Measurements from ENCODE around the gene DRGX.

The DRGX gene

DNA sequence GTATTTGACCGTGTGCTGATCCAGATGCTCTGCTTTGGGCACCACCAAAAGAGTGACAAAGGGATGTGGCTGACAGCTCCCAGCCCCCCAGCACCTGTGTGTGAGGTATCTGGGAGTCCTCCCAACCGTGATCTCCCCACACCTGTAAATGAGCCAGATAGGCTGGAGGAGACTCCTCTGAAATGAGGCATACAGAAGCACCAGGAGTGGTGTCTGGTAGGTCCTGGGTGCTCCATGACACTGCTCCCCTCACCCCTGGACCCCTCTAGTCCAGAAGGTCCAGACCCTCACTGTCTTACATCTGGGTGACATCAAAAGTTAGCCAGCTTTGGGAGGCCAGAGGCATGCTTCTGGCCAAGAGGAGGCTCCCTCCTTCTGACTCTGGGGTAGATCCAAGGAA lies 20.0 kb upstream of the DRGX start:
- TF ChIP-seq POLR2A (IDR thresholded peaks at IDR 0.05; ENCODE audit: low read length) (no peak), GATA1 (IDR thresholded peaks at IDR 0.05; ENCODE audit: low read depth, low read length) (no peak)
- DNase-seq, result no peak

DNA sequence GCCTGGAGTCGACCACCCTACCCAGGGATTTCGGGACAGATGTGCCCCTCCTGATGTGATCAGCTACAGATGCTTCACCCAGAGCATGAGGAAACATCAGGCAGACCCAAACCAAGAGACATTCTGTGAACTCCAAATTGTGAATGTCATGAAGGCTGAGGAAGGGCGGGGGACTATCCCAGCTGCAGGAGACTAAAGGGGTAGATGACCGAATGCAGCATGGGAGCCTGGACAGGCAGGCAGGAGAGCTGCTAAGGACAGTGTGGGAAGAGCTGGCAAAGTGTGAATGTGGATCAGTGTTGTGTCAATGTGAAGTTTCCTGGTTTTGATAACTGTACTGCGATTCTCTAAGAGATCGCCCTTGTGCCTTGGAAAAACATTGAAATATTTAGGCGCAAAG lies 19.2 kb upstream of the DRGX start:
- no peak for TF ChIP-seq POLR2A (IDR thresholded peaks at IDR 0.05; ENCODE audit: low read length)
- TF ChIP-seq GATA1 (IDR thresholded peaks at IDR 0.05; ENCODE audit: low read depth, low read length), result no peak
- no peak for DNase-seq

DNA sequence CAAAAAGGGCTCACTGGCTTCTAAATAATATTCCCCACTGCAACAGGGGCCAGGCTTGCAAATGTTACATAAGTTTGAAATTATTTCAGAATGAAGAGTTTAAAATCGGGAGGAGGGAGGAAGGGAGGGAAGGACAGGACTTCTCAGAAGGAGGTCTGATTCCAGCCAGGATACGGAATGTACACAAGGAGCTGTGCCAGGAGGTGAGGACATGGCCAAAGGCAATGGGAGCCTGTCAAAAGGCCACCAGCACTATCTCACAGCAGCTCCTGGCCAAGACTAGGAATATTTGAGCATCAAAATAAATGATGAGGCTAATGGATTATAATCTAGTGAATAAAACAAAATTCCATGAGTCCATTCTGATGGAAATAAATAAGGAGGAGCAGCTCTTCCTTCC lies 18.6 kb upstream of the DRGX start:
- no peak for DNase-seq
- TF ChIP-seq GATA1 (IDR thresholded peaks at IDR 0.05; ENCODE audit: low read depth, low read length), result no peak
- no peak for TF ChIP-seq POLR2A (IDR thresholded peaks at IDR 0.05; ENCODE audit: low read length)

DNA sequence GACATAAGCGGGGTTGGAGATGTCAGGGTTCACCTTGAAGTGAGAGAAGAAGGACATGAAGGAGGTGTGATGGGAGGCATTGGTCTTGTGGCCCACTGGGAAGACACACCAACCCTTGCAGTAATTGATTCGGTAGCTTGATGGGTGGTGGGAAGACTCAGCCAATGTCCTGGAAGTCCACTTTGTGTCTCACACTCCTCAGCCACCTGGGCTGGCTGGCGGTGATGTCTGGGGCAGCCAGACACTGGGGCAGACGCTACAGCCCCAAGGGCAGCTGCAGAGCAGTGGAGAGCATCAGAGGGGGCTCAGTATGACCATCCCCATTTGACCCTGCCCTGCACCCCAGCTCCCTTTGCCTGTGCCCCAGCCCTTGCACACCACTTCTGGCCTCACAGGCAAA lies 16.7 kb upstream of the DRGX start:
- DNase-seq, result no peak
- TF ChIP-seq GATA1 (IDR thresholded peaks at IDR 0.05; ENCODE audit: low read depth, low read length), result no peak
- no peak for TF ChIP-seq POLR2A (IDR thresholded peaks at IDR 0.05; ENCODE audit: low read length)

DNA sequence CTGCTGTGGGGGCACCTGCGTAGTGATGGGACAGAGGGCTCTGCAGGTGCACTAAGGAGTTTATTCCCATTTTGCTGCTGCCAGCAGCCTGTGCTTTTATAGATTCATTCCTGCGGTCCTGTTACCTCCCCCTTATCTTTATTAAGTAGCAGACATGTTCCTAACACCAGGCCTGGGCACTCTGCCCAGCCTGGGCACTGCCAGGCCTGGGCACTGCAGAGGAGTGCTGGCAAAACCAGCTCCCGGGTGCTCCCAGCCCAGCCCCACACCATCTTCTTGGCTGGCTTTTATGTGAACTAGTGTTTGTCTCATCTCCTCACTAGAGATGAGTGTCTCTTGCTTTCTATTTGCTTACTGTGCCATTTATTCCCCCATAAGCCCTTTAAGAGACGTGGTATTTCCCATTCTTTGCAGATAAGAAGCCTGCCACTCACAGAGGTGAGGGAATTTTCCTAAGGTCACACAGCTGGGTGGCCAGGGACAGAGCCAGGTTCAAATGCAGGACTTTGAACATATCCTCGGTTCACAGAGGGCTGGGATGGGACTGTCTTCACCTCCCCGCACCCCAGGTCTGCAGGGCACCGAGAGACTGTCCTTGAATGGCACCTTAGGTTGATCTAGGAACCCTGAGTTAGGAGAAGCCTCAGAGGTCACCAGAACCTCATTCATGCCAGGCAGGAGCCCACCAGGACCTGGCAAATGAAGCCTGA lies 14.6 kb upstream of the DRGX start:
- no peak for TF ChIP-seq GATA1 (IDR thresholded peaks at IDR 0.05; ENCODE audit: low read depth, low read length)

DNA sequence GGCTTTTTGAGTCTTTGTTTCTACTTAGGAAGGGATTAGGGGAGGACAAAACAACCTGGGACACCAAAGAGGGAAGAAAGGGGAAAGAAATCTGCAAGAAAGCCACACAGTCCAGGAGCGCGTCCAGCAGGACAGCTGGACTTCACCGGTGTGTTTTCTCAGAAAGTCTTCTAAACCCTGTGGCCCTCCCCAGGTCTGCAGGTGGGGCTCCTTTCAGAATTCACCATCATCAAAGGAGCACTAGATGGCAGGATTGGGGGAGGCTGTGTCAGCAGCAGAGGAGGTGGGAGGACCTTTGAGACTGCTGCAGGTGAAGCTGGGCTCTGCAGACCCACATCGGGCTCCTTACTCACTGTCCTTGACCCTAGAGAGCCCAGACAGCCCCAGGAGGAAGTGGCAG lies 13.9 kb upstream of the DRGX start:
- no peak for DNase-seq
- TF ChIP-seq POLR2A (IDR thresholded peaks at IDR 0.05; ENCODE audit: low read length), result no peak
- TF ChIP-seq GATA1 (IDR thresholded peaks at IDR 0.05; ENCODE audit: low read depth, low read length), result no peak

More for the DNA sequence above, 14.6 kb upstream of the DRGX start:
- no peak for DNase-seq

DNA sequence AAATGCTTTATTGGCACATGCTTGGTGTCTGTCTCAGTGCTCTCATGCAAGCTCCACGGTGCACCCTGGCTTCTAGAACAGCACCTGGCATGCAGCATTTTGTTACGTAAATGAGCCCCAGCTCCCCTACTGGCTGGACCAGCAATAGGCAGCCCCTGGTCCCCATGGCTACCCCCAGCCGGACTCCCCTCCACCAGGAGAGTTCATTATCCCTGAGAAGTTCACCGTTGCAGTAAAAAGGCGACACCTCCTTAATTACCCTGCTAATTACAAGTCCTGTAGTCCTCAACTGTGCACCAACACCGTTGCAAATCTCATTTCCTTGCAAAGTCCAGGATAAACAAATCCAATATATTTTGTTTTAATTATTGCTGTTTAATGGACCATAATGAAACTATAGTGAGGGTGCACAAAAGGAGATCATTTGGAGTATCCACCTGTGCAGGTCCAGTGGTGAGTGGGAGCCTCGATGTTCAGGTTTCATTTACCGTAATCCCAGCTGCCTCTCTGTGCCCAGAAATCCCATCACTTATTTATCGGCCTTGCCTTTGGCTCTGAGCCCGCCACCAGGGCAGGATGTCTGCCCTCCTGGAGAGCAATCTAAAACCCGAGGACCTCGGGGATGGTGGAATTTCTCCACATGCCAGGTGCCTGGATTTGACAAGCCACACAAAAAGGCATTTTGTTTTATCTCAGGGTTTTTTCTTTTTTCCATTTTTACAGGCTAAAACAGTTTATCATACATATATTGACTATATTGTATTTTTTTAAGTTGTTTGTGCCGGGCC lies 12.8 kb upstream of the DRGX start:
- TF ChIP-seq POLR2A (IDR thresholded peaks at IDR 0.05; ENCODE audit: low read length) (no peak), GATA1 (IDR thresholded peaks at IDR 0.05; ENCODE audit: low read depth, low read length) (no peak)
- DNase-seq, result peak; percentile 4 to 12

DNA sequence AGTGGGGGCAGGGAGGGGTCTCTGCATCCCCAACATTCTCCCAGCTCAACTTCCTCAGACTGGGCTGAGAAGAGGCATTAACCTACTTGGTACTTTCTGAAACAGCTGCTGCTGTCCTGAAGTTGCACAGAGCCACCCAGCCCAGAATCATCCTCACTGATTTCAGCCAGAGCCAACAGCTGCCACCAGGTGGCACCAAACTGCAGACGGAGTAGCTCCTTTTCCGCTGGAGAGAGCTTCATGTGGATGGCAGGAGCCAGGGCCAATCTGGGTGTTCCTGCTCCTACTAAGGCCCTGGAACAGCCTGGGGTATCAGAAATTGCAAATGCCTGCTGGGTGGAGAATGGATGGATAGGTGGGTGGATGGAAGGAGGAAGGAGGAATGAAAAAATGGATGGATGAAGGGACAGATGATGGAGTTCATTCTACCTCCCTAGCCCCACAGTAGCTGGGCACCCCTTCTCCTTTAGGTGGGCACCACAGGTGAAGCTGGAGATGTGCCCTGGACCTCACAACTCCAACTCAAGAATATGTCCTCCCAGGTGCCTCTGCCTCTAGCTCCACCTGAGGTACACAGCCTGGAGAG lies 11.8 kb upstream of the DRGX start:
- no peak for TF ChIP-seq GATA1 (IDR thresholded peaks at IDR 0.05; ENCODE audit: low read depth, low read length)
- no peak for TF ChIP-seq POLR2A (IDR thresholded peaks at IDR 0.05; ENCODE audit: low read length)
- peak; percentile 57 to 74 for DNase-seq

DNA sequence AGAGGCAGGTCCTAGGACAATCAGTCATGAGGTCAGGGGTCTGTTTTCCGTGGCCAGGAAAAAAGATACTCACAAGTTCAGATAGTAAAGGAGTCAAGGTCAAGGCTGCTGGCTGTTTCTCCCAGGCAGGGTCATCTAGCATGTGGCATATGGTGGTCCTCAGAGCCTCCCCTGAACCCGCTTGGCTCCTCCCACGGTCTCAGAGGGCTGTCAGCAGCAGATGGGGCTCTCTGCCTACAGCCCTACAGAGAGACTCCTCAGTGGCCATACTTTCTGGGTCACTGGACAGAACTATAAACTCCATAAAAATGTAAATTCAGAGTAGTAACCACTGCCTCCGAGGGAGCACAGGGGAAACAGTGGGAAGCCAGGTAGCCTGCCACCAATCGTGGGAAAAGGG lies 11.3 kb upstream of the DRGX start:
- DNase-seq, result no peak
- TF ChIP-seq POLR2A (IDR thresholded peaks at IDR 0.05; ENCODE audit: low read length), result no peak
- TF ChIP-seq GATA1 (IDR thresholded peaks at IDR 0.05; ENCODE audit: low read depth, low read length), result no peak

DNA sequence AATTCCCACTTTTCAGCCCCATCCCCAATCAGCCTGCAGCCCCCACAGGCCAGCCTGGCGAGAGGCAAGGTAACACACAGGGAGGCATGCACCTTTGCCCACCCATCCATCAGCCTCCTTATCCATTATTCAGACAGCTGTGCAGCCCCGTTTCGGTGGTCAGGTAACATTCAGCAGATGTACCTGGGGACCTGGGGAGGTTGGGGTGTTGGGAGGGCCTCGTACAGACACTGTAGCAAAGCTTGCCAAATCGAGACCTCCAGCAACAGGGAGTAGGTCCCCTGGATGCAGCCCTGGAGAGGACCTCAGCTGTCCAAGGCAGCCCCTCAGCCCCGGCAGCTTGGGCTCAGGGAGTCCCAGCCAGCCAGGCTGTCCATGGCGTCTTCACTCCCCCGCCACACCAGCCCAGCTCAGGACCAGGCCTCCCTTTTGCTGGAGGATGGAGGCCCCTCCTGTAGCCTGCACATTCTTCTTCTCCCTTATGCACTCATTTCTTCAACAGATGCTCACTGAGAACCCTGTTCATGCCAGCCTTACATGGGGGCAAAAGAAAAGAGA lies 8.5 kb upstream of the DRGX start:
- no peak for TF ChIP-seq POLR2A (IDR thresholded peaks at IDR 0.05; ENCODE audit: low read length)
- no peak for TF ChIP-seq GATA1 (IDR thresholded peaks at IDR 0.05; ENCODE audit: low read depth, low read length)
- no peak for DNase-seq

DNA sequence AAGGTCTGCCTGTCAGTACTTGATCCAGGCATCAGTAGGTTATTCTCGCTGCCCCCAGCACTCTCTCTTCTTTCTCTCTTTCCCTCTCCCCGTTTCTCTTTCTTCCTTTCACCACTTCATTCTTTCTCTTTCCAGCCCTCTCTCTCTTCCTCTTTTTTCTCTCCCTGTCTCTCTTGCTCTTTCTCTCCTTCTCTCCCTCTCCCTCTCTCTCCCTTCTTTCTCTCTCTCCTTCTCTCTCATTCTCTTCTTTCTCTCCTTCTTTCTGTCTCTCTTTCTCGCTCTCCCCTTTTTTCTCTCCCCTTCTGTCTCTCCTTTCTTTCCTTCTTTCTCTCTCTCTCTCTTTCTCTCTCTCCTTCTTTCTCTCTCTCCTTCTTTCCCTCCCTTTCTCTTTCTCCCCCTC lies 7.5 kb upstream of the DRGX start:
- DNase-seq, result no peak
- TF ChIP-seq POLR2A (IDR thresholded peaks at IDR 0.05; ENCODE audit: low read length), result no peak

DNA sequence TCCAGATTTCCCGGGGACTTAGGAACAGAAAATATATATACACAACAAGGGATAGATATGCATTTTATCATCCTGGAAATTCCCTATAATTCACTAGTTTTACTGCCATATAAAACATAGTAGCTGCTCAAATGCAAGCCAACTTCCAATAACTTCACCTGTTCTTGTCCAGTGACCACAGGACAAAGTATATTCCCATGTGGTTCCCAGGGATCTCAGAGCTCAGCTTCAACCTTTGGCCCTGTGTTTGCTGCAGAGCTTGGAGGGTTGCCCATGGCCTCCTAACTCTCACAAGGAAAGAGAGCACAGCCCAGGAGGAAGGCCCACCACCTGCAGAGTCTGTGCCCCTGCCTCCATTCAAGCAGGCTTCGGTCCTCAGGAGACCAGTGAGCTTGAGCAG lies 4.5 kb upstream of the DRGX start:
- no peak for DNase-seq
- TF ChIP-seq POLR2A (IDR thresholded peaks at IDR 0.05; ENCODE audit: low read length), result no peak
- TF ChIP-seq GATA1 (IDR thresholded peaks at IDR 0.05; ENCODE audit: low read depth, low read length), result no peak

DNA sequence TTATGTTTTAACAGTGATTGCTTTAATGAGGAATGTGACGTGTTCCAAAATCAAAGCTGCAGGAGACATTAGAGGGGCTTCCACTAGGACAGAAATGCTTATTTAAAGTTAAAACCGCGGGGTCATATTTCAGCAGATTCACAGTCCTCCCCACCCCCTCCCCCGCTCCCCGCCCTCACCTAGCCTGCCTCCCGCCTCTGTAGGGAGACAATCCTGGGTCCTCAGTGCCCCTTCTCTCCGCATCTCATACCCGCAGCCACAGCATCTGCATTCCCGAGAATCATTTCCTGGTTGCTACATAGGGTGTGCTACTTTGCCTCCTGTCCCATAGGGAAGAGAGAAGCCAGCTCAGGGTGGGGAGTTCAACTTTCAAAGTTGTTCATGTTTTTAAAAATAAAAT lies 3.1 kb upstream of the DRGX start:
- no peak for TF ChIP-seq GATA1 (IDR thresholded peaks at IDR 0.05; ENCODE audit: low read depth, low read length)
- DNase-seq, result no peak

DNA sequence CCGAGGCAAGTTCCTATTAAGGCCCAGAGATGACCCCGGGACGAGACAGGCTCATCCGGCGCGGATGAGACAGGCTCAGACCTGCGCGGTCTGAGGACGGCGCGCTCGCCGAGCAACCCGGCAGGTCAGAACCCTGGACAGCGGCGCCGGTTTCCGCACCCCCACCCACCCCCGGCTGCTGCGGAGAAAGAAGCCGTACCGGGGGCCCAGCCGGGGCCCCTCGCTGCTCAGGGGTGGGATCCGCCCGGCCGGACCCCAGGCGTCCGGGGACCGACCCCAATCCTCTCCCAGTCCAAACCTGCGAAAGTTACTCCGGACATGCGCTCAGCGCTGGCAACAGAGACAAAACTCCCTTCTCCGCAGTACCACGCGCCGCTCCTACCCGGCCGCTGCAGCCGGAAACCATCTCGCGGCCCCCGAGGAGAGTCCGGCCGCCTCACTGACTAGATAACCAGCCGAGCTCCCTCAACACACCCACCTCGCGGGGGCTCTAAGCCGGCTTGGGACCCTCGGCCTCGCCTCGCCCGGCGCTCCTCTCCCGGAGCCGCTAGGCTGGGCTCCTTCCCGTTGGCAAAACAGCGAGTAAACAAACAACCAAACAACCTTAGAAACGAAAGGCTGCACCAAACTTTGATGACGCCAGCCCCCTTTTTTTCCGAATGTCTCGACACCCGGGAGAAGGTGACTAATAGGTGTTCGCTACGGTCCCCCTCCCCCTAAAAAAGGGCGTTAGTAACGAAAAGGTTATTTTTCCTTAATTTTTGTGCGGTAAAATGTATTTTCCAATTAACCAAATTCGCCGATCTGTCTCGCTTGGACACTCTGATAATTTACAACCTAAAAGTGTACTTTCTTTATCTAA lies 2.3 kb upstream of the DRGX start:
- TF ChIP-seq POLR2A (IDR thresholded peaks at IDR 0.05; ENCODE audit: low read length), result no peak
- TF ChIP-seq GATA1 (IDR thresholded peaks at IDR 0.05; ENCODE audit: low read depth, low read length), result no peak
- DNase-seq, result peak; percentile 33 to 41
